Kidney capillary endothelial cell (primary cell): ENCODE results near the gene NT5M.

ENCODE experiments used
- DNase-seq: peaks from one replicate; pipeline ENCODE4 v3.0.0-alpha.2; 2018; ENCODE audit warnings: low spot score

NT5M gene

DNA sequence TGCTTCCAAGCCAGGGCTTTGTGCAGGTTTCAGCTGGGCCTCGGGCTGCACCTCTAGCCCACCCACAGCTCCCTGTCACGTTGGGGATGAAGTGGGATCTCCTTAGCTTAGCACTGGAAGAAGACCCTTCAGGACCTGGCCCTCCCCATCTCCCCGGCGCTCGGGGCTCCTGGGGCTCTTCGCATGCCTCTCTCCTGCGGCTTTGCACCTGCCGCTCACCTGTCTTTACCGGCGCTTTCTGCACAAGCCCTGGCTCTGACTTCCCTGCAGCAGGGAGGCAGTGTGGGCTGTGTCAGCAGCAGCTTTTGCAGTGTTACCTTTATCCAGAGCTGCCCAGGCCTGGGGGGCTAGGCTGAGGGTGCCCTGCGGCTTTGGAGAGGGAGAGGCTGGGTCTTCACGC, 52.3 kb downstream of the NT5M start:
- no peak for DNase-seq

DNA sequence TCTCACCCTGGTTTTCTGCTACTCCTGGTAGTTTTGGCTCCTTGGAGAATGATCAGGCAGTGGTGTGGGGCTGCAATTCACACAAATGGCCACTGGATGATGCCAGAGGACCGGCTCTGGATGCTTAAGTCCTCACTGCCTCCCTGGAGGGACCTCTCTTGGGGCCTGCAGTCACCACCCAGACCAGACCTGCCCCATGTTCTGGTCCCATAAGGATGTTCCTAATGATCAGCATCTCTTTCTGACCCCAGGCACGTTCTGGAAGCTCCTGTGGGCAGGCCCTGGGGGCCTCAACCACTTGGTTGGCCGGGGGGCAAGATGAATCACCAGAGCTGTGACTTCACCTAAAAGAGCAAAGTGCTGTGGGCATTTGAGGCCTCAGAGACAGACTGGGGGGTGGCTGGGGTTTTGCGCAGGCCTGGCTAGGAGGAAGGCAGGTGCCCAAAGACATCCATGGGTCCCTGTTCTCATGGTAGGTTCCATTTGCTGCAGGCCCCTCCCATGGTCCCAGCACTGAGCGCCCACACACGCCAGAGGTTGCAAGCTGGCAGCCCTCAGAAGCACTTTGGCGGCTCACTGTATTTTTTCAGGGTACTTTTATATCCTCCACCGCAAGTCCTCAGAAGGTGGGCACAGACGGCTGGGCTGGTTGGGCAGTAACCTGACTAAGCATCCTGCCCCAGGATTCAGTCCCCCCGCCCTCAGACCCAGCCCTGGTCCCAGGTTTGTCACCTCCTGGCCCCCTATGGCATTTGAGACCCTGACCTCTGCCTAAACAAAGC, 53.2 kb downstream of the NT5M start:
- DNase-seq = peak; percentile 88

DNA sequence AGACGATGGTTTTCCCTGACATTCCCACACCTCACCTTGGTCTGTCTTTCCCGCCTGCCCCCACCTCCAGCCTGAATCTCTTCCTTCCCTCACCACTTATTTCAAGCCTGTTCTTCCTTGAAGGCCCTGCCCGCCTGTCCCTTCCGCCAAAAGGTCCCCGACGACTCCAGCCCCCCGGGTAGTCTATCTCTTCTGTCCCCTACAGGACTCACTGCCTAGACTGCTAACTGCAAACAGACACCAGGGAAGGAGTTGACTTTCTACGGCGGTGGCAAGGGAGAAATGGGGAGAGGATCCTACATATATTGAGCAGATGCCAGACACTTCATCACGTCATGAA, 53.7 kb downstream of the NT5M start:
- DNase-seq = no peak

DNA sequence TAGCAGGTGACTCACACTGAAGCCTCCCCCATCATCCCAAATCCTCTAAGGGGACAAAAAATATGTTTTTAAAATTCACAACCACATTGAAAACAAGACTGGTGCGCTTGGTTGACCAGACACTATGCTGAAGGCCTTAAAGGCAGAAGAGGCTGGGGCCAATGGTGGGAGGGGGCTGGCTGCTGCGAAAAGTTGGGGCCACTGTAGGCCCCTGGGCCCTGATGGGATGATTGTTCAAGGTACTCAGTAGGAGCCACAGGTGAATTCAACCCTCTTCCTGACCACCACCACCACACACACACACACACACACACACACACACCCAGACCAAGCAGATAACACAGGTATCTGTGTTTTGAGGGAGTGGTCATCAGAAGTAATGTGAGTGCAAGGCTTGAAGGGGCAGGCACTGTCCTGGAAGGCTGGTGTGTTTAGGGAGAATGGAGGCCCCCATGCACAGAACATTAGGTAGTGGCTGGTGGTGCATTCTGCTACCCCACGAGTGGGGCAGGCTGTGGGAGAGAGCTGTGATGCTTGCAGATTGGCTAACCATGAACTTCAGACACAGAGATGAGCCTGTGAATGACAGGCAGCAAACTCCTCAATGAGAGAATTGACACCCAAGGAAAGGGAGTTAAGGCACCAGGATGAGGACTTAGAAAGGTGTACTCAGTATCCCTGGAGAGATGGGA, 55.0 kb downstream of the NT5M start:
- no peak for DNase-seq

DNA sequence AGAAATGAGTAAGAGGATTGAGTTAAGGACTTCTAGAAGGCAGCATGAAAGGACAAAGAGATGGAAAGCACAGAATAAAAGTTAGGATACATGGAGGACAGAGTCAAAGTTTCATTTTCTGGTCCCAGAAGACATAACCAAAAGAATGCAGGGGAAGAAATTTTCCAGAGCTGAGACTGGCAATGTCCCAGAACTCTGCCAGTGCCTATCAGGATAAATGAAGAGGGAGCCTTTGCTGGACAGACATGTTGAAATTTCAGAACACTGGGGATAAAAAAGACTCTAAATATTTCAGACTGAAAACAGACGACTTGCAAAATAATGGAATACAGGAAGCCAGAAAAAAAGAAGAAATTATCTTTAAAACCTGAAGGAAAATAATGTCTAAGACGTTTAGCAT, 55.7 kb downstream of the NT5M start:
- DNase-seq = no peak

DNA sequence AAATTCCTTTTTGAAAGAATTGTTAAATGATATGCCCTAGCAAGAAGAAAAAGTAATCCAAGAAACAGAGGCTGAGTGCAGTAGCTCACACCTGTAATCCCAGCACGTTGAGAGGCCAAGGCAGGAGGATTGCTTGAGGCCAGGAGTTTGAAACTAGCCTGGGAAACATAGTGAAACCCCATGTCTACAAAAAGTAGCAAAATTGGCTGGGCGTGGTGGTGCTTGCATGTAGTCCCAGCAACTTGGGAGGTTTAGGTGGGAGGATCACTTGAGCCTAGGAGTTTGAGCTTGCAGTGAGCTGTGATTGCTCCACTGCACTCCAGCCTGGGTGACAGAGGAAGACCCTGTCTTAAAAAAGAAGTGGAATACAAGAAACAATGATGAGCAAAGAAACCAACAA, 56.1 kb downstream of the NT5M start:
- no peak for DNase-seq

DNA sequence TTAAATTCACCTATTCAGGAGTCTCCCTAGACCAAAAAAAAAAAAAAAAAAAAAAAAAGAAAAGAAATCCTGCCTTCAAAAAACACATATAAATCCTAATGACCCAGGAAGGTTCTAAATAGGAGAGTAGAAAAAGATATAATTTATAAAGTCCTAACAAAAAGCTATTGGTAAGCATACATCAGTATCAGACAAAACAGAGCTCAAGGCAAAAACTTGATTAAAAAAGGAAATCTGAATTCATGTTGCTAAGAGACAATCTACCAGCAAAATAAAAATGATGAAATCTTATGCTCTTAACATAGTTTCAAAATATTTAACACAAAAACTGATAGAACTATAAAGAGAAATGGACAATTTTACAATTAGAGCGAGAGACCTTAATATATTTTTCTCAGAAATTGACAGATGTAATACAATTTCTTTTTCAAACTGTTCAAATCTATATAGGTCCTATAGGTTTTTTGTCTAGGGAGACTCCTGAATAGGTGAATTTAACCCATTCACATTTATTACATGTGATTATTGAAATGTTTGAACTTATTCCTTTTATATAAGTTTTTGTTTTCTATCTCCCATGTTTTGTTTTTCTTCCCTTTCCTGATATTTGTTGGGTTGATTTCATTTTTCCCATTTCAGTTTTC, 57.0 kb downstream of the NT5M start:
- DNase-seq = no peak

DNA sequence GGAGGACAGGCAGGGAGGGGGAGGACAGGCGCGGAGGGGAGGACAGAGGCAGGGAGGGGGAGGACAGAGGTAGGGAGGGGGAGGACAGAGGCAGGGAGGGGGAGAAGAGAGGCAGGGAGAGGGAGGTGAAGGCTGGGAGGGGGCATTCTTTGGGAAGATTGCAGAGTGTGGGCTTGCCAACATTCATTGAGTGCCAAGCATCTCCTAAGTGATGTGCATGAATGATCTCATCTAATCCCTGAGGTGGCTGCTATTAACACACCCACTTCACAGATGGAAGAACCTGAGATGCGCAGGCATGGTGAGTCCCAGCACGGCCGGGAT, 58.3 kb downstream of the NT5M start:
- DNase-seq = no peak

DNA sequence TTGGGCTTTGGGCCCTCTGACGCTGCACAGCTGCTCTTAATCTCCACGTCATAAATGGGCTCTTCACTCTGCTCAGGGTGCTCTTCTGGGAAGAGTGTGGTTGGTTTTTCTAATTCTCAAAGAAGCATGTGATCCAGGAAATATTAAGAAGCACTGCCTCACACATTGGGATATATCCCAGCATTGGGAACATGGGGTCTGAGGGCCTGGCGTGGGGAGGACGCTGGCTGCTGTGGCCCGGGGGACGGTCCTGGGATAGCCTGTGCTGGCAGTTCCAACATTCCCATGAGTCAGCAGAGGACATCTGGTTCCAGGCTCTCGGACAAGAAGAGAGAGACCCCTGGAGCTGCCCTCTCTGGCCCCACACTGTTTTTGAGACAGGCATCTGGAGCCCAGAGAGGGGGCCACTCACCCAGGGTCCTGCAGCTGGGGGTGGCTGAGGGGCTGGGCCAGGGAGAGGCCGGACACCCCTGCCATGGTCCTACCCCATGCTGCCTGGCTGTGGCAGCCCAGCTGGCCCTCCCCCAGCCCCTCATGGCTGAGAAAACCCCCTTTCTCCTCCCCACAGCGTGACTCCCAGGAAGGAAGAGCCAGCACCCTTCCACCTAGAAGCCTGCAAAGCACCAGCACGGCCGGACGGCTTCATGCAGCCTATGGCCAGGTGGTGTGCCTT, 58.8 kb downstream of the NT5M start:
- no peak for DNase-seq

DNA sequence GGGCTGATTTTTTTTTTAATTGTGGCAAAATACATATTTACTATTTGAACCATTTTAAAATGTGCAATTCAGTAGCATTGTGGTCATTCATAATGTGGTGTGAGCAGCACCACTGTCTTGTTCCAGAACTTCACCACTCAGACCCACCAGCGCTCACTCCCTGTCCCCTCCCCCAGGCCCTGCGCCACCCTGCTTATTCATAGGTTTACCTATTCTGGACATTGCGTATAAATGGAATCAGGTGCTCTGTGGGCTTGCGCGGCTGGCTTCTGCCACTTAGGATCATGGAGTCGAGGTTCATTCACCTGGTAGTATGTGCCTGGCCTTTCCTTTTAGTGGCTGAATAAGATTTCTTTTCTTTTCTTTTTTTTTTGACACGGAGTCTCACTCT, 59.4 kb downstream of the NT5M start:
- no peak for DNase-seq

DNA sequence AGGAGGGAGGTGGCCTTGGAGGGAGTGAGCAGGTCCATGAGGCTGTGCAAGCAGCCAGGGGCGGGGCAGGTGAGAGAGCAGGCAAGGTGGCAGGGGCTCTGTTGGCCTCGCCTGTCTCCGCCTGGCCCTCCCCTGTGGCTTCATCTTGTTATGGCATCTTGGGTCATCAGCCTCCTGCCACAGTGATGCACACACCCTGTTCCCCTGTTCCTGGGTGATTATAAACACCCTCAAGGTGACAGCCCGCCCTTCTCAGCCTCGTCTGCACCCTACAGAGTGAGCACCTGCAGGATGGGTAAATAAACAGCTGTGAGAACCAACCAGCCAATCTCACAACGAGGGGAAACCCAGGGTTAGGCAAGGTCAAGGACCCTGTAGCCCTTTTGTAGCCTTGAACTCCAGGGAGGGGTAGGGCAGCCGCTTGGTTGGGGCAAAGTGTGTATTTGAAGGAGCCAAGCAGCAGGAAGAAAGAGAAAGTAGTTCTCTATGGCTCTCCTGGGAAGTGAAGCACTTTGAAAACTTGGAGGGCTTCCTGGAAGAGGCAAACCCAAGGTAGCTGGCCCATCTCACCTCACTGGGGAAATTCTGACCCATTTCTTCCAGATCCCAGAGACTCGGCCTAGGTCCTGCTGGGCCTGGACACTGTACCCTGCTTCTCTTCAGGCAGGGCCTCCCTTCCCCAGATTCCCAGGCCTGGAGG, 60.6 kb downstream of the NT5M start:
- DNase-seq = no peak

DNA sequence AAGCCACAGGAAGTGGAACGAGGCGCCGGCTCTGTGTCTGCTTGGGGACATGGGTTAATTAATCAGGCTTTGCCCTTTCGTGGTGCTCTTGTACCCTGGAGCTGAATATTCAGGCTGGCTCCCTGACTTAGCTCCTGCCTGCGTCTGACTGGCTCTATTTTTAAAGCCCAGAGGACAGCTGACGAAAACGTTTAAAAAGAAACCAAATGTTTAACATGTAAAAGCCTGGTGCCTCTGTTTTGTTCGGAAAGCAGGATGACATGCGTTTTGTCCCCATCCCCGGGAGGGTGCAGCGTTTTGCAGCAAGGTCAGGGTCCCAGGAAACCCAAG, 61.1 kb downstream of the NT5M start:
- DNase-seq = no peak

DNA sequence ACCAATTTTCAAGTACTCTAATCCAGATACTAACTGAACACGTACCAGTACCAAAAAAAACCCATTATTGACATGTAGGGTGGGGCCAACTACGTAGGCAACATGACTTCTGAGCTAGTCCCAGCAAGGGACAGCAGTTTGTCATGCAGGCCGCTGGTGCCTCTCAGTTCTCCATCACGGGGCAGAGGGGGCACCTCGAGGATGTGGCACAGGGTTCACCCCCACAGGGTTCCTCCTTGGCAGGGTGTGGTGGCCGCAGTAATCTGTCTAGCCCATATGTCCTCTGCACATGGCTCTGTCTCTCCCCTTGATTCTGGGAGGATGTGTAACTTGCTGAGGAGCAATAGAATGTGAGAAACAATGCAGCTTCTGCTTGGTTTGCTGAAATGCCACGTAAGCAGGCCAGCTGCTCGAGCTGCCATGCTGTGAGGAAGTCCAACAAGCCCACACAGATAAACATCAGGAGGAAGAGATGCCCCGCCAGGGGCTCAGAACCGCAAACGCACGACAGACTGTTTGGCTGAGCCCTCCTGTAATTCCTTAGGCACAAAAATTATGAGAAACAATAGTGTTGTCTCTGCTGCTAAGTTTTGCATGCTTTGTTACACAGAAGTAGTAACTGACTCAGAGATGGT, 62.4 kb downstream of the NT5M start:
- no peak for DNase-seq

DNA sequence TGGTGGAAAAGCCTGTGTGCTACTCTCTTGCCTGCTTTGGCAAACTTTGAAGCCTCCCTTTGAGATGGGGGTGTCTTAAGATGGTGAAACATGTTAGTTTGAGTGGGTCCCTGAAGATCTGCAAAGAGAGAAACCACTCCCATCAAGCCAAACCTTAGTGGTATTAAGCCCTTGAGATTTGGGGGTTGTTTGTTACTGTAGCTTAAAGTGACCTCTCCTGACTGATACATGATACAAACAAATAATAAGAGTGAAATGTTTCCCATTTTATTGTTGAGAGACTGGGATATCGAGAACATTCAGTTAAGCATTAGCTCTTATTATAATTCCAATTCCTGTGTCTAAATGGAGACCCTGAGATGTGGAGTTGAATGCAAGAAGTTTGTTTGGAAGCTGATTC, 63.1 kb downstream of the NT5M start:
- no peak for DNase-seq

DNA sequence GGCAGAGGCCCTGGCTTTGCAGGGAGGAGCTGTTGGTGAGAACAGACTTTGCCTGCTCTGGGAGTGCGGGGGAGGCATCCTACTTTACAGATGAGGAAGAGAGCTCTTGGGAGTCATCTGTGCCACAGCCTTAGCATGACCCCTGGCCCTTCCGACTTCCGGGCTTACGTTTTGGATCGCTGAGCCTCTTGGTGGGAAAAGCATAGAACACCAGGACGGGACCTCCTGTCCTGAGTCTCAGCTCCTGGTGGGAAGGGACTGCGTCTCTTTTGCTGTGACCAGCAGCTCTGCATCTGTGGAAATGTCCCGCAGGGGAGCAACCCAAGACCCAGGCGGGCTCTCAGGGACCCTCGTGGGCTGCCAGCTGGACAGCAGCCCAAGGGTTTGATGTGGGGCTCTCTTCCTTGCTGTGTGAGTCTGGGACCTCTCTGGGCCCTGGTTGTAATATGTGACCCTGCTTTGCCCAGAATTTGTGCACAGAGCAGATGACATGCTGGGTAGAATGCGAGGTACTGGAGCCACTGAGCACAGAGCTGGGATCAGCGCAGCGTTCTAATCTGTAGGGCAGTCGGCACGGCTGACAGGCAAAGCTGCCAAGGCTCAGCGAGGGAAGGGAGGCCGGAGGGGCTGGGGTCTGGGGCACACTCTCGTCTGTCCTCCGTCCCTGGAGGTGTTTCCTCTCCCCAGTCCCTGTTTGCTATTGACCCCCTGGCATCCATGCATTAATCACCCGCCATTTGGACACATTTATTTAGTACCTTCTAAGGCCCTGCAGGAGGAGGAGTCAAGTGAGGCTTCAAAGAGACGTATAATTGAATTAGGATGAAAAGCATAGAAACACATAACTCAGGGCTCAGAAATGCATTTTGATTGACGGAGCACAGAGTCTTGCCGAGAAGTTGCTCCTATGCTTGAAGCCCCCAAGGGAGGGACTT, 64.0 kb downstream of the NT5M start:
- no peak for DNase-seq

DNA sequence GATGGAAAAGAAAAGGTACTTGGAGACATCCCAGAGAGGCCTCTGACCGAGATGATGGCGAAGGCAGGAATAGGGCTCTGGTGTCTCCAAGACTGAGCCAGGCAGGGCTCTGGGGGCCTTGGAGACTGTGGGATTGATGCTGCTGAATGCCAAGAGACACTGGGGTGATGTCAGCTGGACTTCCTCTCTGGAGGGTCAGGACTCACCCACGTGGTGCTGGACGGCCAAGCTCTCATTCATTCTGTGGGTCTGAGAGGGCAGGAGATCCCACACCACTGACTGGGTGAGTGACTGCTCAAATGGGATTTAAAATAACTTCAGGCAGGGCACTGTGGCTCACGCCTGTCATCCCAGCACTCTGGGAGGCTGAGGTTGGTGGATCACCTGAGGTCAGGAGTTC, 64.8 kb downstream of the NT5M start:
- peak; percentile 6 for DNase-seq

DNA sequence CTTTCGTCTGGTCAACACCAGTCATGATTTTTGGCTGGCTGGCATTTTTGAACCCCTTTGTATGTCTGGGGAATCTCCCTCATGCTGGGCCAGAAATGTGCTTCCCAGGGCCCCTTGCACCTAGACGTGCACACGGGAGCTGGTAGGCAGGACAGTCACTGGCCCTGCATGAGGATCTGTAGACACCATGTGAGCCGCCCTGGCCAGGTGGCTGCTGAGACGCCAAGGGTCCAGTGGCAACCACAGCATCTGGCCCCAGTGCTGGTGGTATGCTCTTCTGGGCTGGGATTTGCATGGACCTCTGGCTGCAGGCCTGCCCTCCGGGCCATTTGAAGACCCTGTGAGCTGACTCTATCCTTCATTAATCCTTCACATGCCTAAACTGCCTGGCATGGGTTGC, 67.5 kb downstream of the NT5M start:
- no peak for DNase-seq

DNA sequence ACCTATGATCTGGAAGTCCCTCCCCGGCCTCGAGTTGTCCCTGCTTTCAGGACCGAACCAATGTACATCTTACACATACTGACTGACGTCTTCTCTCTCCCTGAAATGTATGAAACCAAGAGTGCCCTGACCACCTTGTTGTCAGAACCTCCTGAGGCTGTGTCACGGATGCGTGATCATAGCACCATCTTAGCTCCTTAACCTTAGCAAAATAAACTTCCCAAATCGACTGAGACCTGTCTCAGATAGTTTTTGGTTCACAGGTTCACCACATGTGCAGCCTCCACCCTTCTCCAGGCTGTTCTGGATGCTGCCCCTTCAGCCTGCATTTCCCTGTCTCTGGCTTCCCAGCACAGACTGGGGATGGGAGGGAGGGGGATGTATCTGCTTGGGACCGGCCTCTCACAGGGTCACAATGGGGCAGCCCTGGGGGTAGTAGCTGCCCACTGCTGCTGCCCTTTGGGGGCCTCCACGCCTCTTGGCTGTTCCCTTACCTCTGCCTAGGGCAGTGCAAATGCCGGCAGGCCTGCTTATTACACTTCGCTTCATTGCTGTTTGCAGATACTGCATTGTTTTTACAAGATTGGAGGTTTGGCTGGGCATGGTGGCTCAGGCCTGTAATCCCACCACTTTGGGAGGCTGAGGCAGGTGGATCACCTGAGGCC, 69.8 kb downstream of the NT5M start:
- DNase-seq = no peak

DNA sequence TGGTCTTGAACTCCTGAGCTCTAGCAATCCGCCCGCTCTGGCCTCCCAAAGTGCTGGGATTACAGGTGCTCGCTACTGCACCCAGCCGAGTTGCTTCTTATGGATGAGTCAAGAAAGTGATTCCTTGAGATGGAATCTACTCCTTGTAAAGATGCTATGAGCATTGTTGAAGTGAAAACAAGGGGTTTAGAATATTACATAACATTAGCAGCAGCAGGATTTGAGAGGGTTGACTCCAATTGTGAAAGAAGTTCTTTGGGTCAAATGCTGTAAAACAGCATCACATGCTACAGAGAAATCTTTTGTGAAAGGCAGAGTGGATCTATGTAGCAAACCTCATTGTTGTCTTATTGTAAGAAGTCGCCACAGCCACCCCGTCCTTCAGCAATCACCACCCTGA, 72.7 kb downstream of the NT5M start:
- no peak for DNase-seq

DNA sequence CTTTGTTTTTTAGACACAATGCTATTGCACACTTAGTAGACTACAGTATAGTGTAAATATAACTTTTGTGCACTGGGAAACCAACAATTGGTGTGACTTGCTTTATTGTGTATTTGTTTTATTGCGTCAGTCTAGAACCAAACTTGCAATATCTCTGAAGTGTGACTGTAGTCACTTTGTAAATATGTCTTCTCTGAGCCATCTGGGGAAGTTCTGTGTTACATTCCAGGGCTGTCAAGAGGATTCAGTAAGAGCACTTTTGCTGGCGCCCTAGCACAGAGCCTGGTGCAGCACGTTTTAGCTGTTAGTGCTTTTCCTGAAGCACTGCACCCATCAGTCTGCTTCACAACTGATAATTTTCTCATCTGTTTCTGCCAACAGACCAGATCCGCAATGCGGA, 73.2 kb downstream of the NT5M start:
- no peak for DNase-seq
